Epithelial cell of proximal tubule (primary cell): ENCODE results near the gene ZNF616. TPM values are rescaled to one million over a fixed set of nuclear protein-coding genes. Genes with fewer than 3 reads are reported as not detected.
A peak's percentile ranks its signal among the peaks of the same experiment; 100 is the strongest.

ENCODE experiments used
- DNase-seq: peaks from one replicate; pipeline ENCODE4 v3.0.0-alpha.2; 2011; ENCODE audit warnings: low read depth
- H3K4me3 ChIP-seq: 2 replicates; pipeline ENCODE4 v1.5.1; 2011; ENCODE audit warnings: low read depth, mild to moderate bottlenecking, low read length
- total RNA-seq: library from RNA; depleted of rRNA; stranded (reverse); fragments of >200 nt; gene quantifications from 2 replicates; pipeline ENCODE4 v1.2.3, GENCODE V29; 2015
- TF ChIP-seq, protein P1 (sequence below): conservative IDR thresholded peaks from 2 replicates; pipeline ENCODE4 v1.5.1; 2012; ENCODE audit warnings: low read depth, mild to moderate bottlenecking, low read length

Gene ZNF616
- 3.5 and 3.6 TPM in 2 replicates for total RNA-seq

GRCh38 chr19:52139252-52140031 lies at the start of gene ZNF616:
Gene ZNF616 (minus strand): TSS chr19:52139938. CDS start chr19:52130512, 9,426 bp downstream.
- peak; percentile 57 for DNase-seq
- H3K4me3 ChIP-seq = peak within 1 kb of the TSS; percentile 97
- TF ChIP-seq, protein P1, sequence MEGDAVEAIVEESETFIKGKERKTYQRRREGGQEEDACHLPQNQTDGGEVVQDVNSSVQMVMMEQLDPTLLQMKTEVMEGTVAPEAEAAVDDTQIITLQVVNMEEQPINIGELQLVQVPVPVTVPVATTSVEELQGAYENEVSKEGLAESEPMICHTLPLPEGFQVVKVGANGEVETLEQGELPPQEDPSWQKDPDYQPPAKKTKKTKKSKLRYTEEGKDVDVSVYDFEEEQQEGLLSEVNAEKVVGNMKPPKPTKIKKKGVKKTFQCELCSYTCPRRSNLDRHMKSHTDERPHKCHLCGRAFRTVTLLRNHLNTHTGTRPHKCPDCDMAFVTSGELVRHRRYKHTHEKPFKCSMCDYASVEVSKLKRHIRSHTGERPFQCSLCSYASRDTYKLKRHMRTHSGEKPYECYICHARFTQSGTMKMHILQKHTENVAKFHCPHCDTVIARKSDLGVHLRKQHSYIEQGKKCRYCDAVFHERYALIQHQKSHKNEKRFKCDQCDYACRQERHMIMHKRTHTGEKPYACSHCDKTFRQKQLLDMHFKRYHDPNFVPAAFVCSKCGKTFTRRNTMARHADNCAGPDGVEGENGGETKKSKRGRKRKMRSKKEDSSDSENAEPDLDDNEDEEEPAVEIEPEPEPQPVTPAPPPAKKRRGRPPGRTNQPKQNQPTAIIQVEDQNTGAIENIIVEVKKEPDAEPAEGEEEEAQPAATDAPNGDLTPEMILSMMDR = peak; percentile 71

- TF ChIP-seq, protein P1 = no peak
- peak overlapping the region; percentile 63 for H3K4me3 ChIP-seq
- DNase-seq = no peak
Observed at GRCh38 chr19:52188822-52189734, 49.3 kb upstream of the ZNF616 start.

DNA sequence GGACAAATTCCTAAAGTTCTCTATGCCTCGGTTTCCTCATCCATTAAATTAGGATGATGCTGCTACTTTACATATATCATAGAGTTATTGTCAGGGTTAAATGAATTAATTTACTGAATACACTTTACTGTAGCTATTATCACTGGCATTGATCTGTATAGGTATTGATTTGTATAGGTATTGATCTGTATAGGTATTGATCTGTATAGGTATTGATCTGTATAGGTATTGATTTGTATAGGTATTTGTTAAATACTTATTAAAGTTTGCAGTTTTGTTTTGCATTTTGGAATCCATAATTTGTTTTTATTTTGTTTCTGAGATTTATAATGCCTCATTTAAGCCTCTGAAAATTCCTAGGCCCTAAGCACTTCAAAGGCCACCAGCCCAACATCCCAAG lies 47.7 kb upstream of the ZNF616 start:
- no peak overlapping the region for H3K4me3 ChIP-seq
- no peak for DNase-seq
- TF ChIP-seq, protein P1 = no peak

- TF ChIP-seq, protein P1 = no peak
- DNase-seq = no peak
- H3K4me3 ChIP-seq = no peak overlapping the region
Observed at GRCh38 chr19:52176574-52176973, 36.8 kb upstream of the ZNF616 start.

DNA sequence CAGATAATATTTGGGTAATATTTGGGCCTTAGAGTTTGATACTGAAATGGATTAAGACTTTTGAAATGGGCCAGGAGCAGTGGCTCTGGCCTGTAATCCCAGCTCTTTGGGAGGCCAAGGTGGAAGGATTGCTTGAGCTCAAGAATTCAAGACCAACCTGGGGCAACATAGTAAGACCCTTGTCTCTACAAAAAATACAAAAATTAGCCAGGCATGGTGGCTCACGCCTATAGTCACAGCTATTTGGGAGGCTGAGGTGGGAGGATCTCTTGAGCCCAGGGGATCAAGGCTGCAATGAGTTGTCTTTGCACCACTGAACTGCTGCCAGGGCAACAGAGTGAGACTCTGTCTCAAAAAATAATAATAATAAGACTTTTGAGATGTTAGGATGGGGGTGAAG lies 32.6 kb upstream of the ZNF616 start:
- peak overlapping the region; percentile 99 for H3K4me3 ChIP-seq
- no peak for DNase-seq
- TF ChIP-seq, protein P1 = no peak

- DNase-seq = no peak
Observed at GRCh38 chr19:52171321-52172169, 31.8 kb upstream of the ZNF616 start, which contains the start of gene ZNF836. Gene ZNF836 (minus strand): TSS chr19:52171621. CDS start chr19:52168072, 3,549 bp downstream.

More at GRCh38 chr19:52171321-52172169, 31.8 kb upstream of the ZNF616 start, which contains the start of gene ZNF836:
- TF ChIP-seq, protein P1 = no peak
- peak within 1 kb of the TSS; percentile 99 for H3K4me3 ChIP-seq
